Epithelial cell of esophagus (primary cell): ENCODE results near the gene DENND6B.
"Not testable (repeated sequence)": the region's sequence is repeated elsewhere in the genome, so short reads cannot be mapped to it uniquely, and the experiment has no call there.

Source experiments
- DNase-seq: peaks from one replicate; pipeline ENCODE4 v3.0.0; 2010; ENCODE audit warnings: low read depth
- H3K4me3 ChIP-seq: 2 replicates; pipeline ENCODE4 v1.5.1; 2011; ENCODE audit warnings: mild to moderate bottlenecking, low read length, control low read depth
- TF ChIP-seq, protein P1 (sequence below): IDR thresholded peaks from 2 replicates; pipeline ENCODE4 v1.5.1; 2011; ENCODE audit warnings: low read depth, mild to moderate bottlenecking, low read length, control low read depth, inconsistent platforms; ENCODE audit not compliant: insufficient read depth; ENCODE audit errors: missing control alignments

Gene DENND6B, protein sequence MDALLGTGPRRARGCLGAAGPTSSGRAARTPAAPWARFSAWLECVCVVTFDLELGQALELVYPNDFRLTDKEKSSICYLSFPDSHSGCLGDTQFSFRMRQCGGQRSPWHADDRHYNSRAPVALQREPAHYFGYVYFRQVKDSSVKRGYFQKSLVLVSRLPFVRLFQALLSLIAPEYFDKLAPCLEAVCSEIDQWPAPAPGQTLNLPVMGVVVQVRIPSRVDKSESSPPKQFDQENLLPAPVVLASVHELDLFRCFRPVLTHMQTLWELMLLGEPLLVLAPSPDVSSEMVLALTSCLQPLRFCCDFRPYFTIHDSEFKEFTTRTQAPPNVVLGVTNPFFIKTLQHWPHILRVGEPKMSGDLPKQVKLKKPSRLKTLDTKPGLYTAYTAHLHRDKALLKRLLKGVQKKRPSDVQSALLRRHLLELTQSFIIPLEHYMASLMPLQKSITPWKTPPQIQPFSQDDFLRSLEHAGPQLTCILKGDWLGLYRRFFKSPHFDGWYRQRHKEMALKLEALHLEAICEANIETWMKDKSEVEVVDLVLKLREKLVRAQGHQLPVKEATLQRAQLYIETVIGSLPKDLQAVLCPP

DNA sequence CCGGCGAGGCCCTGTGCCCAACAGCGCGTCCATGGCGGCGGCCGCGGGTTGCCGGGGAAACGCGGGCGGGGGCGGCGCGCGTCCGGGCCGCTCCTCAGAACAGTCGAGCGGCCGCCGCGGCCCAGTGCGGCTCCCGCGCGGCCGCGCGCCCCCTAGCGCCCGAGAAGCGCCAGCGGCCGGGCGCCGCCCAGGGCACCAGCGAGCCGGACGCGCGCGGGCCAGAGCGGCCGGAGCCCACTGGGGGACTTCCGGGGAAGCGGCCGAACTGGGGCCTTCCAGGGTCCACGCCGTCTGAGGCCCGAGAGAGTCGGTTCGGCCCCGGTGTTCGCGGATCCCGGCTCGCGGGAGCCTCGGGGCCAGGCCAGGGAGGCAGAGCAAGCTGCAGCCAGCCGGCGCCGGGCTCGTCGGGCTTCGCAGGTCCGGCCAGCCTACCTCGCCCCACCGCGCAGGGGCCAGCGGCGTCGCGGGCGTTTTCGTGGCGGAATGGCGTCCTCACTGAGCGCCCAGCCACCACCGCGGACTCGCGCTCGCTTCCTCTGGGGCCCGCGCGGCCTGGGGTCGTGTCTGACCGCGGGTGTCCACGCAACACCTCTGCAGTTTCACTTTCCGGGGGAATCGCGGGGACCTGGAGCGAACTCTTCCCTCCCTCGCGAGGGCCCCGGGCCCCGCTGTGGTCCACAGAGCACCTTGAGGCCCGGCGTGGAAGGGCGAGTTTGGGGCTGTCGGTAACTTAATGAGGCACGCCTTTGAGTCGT lies at the start of gene DENND6B:
Gene DENND6B, minus strand, starts transcription at position 57 of the 755 bp plus-strand sequence. Its CDS starts 24 bp downstream, at position 33.
- peak within 1 kb of the TSS; percentile 58 for H3K4me3 ChIP-seq
- TF ChIP-seq, protein P1, sequence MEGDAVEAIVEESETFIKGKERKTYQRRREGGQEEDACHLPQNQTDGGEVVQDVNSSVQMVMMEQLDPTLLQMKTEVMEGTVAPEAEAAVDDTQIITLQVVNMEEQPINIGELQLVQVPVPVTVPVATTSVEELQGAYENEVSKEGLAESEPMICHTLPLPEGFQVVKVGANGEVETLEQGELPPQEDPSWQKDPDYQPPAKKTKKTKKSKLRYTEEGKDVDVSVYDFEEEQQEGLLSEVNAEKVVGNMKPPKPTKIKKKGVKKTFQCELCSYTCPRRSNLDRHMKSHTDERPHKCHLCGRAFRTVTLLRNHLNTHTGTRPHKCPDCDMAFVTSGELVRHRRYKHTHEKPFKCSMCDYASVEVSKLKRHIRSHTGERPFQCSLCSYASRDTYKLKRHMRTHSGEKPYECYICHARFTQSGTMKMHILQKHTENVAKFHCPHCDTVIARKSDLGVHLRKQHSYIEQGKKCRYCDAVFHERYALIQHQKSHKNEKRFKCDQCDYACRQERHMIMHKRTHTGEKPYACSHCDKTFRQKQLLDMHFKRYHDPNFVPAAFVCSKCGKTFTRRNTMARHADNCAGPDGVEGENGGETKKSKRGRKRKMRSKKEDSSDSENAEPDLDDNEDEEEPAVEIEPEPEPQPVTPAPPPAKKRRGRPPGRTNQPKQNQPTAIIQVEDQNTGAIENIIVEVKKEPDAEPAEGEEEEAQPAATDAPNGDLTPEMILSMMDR = peak; percentile 11
- DNase-seq = peak; percentile 78

DNA sequence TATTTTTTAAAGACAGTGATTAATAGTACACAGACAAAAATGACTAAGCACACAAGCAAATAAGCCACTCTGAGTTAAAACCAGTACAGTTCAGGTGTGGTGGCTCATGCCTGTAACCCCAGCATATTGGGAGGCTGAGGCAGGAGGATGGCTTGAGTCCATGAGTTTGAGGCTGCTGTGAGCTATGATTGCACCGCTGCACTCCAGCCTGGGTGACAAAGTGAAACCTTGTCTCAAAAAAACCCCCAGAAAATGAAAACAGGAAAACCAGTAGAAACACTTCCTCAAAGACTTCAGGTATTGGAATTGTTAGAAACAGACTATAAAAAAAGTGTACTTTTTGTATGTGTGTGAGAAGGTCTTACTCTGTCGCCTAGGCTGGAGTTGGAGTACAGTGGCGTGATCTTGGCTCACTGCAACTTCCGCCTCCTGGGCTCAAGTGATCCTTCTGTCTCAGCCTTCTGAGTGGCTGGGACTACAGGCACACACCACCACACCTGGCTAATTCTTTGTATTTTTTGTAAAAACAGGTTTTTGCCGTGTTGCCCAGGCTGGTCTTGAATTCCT lies 49.4 kb upstream of the DENND6B start:
- TF ChIP-seq, protein P1 = no peak
- H3K4me3 ChIP-seq = no peak overlapping the region
- DNase-seq = peak; percentile 9

DNA sequence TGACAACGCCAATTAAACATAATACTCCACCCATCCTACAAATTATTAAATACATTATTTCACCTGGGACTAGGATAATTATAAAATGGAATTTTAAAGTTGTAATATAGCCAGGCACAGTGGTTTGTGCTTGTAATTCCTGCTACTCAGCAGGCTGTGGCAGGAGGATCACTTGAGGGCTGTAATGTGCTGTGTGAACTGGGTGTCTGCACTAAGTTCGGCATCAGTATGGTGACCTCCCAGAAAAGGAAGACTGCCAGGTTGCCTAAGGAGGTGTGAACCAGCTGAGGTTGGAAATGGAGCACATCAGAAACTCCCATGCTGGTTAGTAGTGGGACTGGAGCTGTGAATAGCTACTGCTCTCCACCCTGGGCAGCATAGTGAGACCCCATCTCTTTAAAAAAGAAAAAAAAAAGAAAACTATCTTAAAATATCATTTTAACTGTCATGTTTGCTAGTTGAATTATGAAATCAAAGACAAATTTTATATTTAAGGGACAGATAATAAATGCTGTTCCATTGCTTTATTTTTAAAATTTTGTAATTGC lies 44.4 kb upstream of the DENND6B start:
- no peak for DNase-seq
- TF ChIP-seq, protein P1 = no peak
- no peak overlapping the region for H3K4me3 ChIP-seq

DNA sequence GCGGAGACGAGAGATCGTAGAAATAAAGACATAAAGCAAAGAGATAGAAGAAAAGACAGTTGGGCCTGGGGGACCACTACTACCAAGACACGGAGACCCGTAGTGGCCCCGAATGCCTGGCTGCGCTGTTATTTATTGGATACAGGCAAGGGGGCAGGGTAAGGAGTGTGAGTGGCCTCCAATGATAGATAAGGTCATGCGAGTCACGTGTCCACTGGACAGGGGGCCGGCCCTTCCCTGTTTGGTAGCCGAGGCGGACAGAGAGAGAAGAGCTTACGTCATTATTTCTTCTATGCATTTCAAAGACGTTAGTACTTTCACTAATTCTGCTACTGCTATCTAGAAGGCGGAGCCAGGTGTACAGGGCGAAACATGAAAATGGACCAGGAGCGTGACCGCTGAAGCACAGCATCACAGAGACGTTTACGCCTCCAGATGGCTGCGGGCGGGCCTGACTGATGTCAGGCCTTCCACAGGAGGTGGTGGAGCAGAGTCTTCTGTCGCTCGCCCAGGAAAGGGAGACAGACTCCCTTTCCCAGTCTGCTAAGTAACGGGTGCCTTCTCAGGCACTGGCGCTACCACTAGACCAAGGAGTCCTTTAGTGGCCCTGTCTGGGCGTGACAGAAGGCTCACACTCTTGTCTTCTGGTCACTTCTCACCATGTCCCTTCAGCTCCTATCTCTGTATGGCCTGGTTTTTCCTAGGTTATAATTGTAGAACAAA lies 41.1 kb upstream of the DENND6B start:
- no peak overlapping the region for H3K4me3 ChIP-seq
- DNase-seq = no peak
- TF ChIP-seq, protein P1 = no peak

DNA sequence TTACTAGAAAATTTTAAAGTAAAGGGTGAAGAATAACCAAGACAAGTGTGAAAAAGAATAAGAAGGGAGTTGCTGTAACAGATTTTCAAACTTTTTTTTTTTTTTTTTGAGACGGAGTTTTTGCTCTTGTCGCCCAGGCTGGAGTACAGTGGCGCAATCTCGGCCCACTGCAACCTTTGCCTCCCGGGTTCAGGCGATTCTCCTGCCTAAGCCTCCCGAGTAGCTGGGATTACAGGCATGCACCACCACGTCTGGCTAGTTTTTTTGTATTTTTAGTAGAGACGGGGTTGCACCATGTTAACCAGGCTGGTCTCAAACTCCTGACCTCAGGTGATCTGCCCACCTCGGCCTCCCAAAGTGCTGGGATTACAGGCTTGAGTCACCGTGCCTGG lies 37.0 kb upstream of the DENND6B start:
- H3K4me3 ChIP-seq, DNase-seq: not testable (repeated sequence)

DNA sequence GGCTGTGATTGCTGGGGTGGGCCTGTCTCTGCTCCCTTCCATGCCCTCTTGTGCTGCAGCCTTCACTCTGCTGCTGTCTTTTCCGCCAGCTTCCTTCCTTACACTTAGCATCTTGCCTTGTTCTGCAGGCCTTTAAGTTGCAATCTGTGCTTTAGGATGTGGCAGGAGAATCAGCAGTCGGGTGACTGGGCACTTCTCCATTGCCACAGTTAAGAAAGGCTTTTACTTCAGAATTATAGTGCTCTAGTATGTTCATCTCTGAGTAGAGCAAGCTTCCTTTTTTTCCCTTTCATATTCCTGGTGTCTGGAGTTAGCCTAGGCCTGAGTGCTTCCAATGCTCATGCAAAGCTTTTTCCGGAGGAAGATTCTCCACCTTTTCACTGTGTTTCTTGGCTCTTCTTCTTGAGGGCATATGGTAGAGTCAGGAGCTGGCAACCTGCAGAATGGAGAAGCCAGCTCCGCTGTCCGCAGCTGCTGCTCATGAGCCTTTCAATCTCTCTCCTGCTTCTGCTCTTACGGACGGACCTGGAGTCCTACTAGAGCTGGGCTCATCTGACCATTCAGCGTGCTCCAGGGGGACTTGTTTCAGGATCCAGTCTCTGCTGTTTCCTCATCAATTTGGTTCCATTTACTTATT lies 36.5 kb upstream of the DENND6B start:
- no peak for DNase-seq
- TF ChIP-seq, protein P1 = no peak
- H3K4me3 ChIP-seq = no peak overlapping the region
